SK-N-MC (cell line): ENCODE measurements around the gene PTGER2.

ENCODE experiments used
- EZH2 ChIP-seq: fragments of 200-600 bp; sonication (generic); IDR thresholded peaks from one replicate; pipeline ENCODE4 v1.6.1; 2017; ENCODE audit warnings: antibody characterized with exemption
- FOXP2 ChIP-seq: optimal IDR thresholded peaks from 2 replicates; pipeline ENCODE3; 2011; ENCODE audit warnings: mild to moderate bottlenecking, moderate library complexity; ENCODE audit not compliant: insufficient read depth; ENCODE audit errors: extremely low read length, control extremely low read depth
- POLR2AphosphoS5 ChIP-seq: IDR thresholded peaks from 2 replicates; pipeline ENCODE4 v1.6.1; 2012; ENCODE audit warnings: mild to moderate bottlenecking, low read depth, low read length, borderline replicate concordance

DNA sequence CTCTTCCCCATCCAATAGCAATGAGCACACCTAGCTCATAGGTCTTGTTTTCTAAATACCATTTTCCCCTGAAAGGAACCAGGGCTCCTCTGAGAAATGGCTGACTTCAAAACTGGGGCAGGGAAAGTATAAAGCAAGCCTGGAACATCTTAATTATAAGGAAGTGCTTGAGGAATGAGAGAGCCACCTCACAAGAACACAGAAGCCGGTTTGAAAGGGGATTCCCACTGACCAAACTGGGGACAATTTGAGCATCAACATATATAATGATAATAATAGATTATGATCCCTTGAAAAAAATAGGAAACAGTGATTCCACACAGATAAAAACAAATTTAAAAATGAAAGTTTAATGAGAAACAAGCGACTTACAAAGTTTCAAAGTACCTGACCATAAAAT, 22.1 kb downstream of the PTGER2 start:
- TF ChIP-seq EZH2 (no peak), POLR2AphosphoS5 (no peak), FOXP2 (no peak)
